HepG2 (cell line): ENCODE results near the gene NNAT. TPM values are rescaled to one million over a fixed set of nuclear protein-coding genes. Genes with fewer than 3 reads are reported as not detected.

Source experiments
- HHEX ChIP-seq: IDR thresholded peaks from 2 replicates; pipeline ENCODE4 v1.6.1; 2016; ENCODE audit warnings: control low read depth
- KLF9 ChIP-seq: IDR thresholded peaks from 2 replicates; pipeline ENCODE4 v1.6.1; 2016; ENCODE audit warnings: low read depth
- MATR3 ChIP-seq: sonication (generic); formaldehyde crosslinking; IDR thresholded peaks from 2 replicates; pipeline ENCODE4 v1.4.0; 2020; ENCODE audit warnings: missing genetic modification reagents
- NFKB2 ChIP-seq: sonication (generic); formaldehyde crosslinking; IDR thresholded peaks from 2 replicates; pipeline ENCODE4 v1.4.0; 2020; ENCODE audit warnings: missing genetic modification reagents, borderline replicate concordance
- RCOR2 ChIP-seq: IDR thresholded peaks from 2 replicates; pipeline ENCODE4 v1.6.1; 2016; ENCODE audit warnings: missing biosample characterization, missing genetic modification reagents
- TCF12 ChIP-seq, 2 experiments: fragments of 450-650 bp in 1 of 2; sonication (generic) in 1 of 2; formaldehyde crosslinking in 1 of 2; IDR thresholded peaks; 2 replicates each; pipeline versions ENCODE4 v1.6.1 to v1.8.0; 2017 to 2022; ENCODE audit warnings: antibody characterized with exemption in 1 of 2, mild to moderate bottlenecking in 1 of 2, missing genetic modification reagents in 1 of 2, moderate library complexity in 1 of 2
- THYN1 ChIP-seq: sonication (generic); formaldehyde crosslinking; IDR thresholded peaks from 2 replicates; pipeline ENCODE4 v1.8.1; 2023; ENCODE audit warnings: low read depth, mild to moderate bottlenecking, moderate library complexity, missing genetic modification reagents, borderline replicate concordance
- ZC3H13 ChIP-seq: sonication (generic); formaldehyde crosslinking; IDR thresholded peaks from 2 replicates; pipeline ENCODE4 v1.8.1; 2023; ENCODE audit warnings: mild to moderate bottlenecking, missing genetic modification reagents, moderate library complexity
- ZFP82 ChIP-seq: sonication (generic); formaldehyde crosslinking; IDR thresholded peaks from 2 replicates; pipeline ENCODE4 v1.5.1; 2020; ENCODE audit warnings: mild to moderate bottlenecking, missing genetic modification reagents, borderline replicate concordance
- ZMYM3 ChIP-seq: sonication (generic); formaldehyde crosslinking; IDR thresholded peaks from 2 replicates; pipeline ENCODE4 v1.5.1; 2020; ENCODE audit warnings: mild to moderate bottlenecking, missing genetic modification reagents
- ZNF17 ChIP-seq: sonication (generic); formaldehyde crosslinking; IDR thresholded peaks from 2 replicates; pipeline ENCODE4 v1.5.0; 2020; ENCODE audit warnings: mild to moderate bottlenecking, missing genetic modification reagents
- ZNF234 ChIP-seq: sonication (generic); formaldehyde crosslinking; conservative IDR thresholded peaks from 2 replicates; pipeline ENCODE4 v1.5.1; 2020; ENCODE audit warnings: mild to moderate bottlenecking, missing genetic modification reagents
- ZNF510 ChIP-seq: sonication (generic); formaldehyde crosslinking; IDR thresholded peaks from 2 replicates; pipeline ENCODE4 v1.4.0; 2020; ENCODE audit warnings: low read depth, mild to moderate bottlenecking, missing genetic modification reagents
- ZNF589 ChIP-seq: sonication (generic); formaldehyde crosslinking; conservative IDR thresholded peaks from 2 replicates; pipeline ENCODE4 v1.8.0; 2022; ENCODE audit warnings: mild to moderate bottlenecking, moderate library complexity, missing genetic modification reagents
- ZNF674 ChIP-seq: sonication (generic); formaldehyde crosslinking; IDR thresholded peaks from 2 replicates; pipeline ENCODE4 v1.5.0; 2020; ENCODE audit warnings: low read depth, mild to moderate bottlenecking, missing genetic modification reagents
- ZNF713 ChIP-seq: sonication (generic); formaldehyde crosslinking; IDR thresholded peaks from 2 replicates; pipeline ENCODE4 v1.4.0; 2020; ENCODE audit warnings: mild to moderate bottlenecking, missing genetic modification reagents
- ZNF781 ChIP-seq: sonication (generic); formaldehyde crosslinking; IDR thresholded peaks from 2 replicates; pipeline ENCODE4 v1.5.1; 2020; ENCODE audit warnings: borderline replicate concordance, mild to moderate bottlenecking, missing genetic modification reagents; ENCODE audit errors: not compliant biosample characterization
- polyA plus RNA-seq, 8 experiments: library from polyadenylated mRNA; depleted of rRNA in 3 of 8; stranded (reverse) in 7 of 8; unstranded in 1 of 8; fragments of >200 nt; fragmentation: Illumina TruSeq in 4 of 8; extraction: Trizol in 4 of 8; gene quantifications; 2 replicates each; pipeline versions ENCODE4 v1.2.1 to v1.2.3, GENCODE V29; 2011 to 2016; ENCODE audit warnings: low read depth in 4 of 8, missing spikeins in 1 of 8, mixed read lengths in 1 of 8; ENCODE audit not compliant: insufficient read depth in 1 of 8
- total RNA-seq, 5 experiments: library from RNA; depleted of rRNA; stranded (reverse); fragments of >200 nt; fragmentation: Illumina TruSeq; extraction: Trizol; gene quantifications; 2 replicates each; pipeline ENCODE4 v1.2.3, GENCODE V29; 2016; ENCODE audit warnings: low read depth in 1 of 5
- TF ChIP-seq, protein P1 (sequence below): sonication (generic); formaldehyde crosslinking; IDR thresholded peaks from 2 replicates; pipeline ENCODE4 v1.5.0; 2020; ENCODE audit warnings: mild to moderate bottlenecking, low read depth, missing genetic modification reagents, borderline replicate concordance
- TF ChIP-seq, protein P2 (sequence below): sonication (generic); formaldehyde crosslinking; IDR thresholded peaks from 2 replicates; pipeline ENCODE4 v1.4.0; 2020; ENCODE audit warnings: mild to moderate bottlenecking, missing genetic modification reagents
- TF ChIP-seq, protein P3 (sequence below): sonication (generic); formaldehyde crosslinking; IDR thresholded peaks from 2 replicates; pipeline ENCODE4 v1.8.1; 2023; ENCODE audit warnings: mild to moderate bottlenecking, missing genetic modification reagents, borderline replicate concordance
- TF ChIP-seq, protein P4 (sequence below): sonication (generic); formaldehyde crosslinking; IDR thresholded peaks from 2 replicates; pipeline ENCODE4 v1.4.0; 2020; ENCODE audit warnings: mild to moderate bottlenecking, missing genetic modification reagents
- TF ChIP-seq, protein P5 (sequence below), 2 experiments: fragments of 450-650 bp in 1 of 2; sonication (generic) in 1 of 2; formaldehyde crosslinking; IDR thresholded peaks; 2 replicates each; pipeline versions ENCODE4 v1.5.0 to v1.8.0; 2020 to 2022; ENCODE audit warnings: mild to moderate bottlenecking in 1 of 2, missing genetic modification reagents in 1 of 2
- TF ChIP-seq, protein P6 (sequence below): sonication (generic); formaldehyde crosslinking; IDR thresholded peaks from 2 replicates; pipeline ENCODE4 v1.5.1; 2020; ENCODE audit warnings: mild to moderate bottlenecking, missing genetic modification reagents

Gene NNAT
- total and polyA plus RNA-seq, 2 of the 13 experiments (the other 11 are each of a cell fraction or from before 2014, with no cell fraction given): not detected

DNA sequence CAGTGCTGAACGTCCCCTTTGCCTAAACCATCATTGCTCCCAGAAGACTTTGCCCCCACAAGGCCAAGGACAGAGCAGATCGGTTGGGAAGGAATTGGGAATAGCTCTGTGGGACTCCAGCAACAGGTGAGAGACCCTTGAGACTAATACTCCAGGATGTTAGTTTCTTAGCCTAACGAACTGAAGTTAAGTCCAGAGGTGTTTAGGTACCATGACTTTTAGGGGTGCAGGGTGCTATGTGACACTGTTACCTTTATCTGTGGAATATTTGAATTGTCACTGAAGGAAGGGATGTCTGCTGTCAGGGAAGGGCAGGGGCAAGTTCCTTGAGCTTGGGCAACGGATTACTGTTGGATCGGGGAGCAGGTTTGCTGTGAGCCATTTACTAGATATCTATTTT, 4.8 kb downstream of the NNAT start (continued):
- TF ChIP-seq ZNF234 (CRISPR knock-in tag) (no peak), HHEX (CRISPR knock-in tag) (no peak), MATR3 (CRISPR knock-in tag) (no peak), ZNF589 (CRISPR knock-in tag) (no peak), RCOR2 (0 out of 2 replicates have a peak, but pooled peaks have one; percentile 35), KLF9 (no peak), ZNF674 (CRISPR knock-in tag) (no peak), ZNF781 (CRISPR knock-in tag) (no peak), ZMYM3 (CRISPR knock-in tag) (no peak), TCF12 (IDR thresholded peaks at IDR 0.05) (no peak), TCF12 (CRISPR knock-in tag; IDR thresholded peaks at IDR 0.05) (no peak), NFKB2 (no peak), ZNF510 (CRISPR knock-in tag) (no peak), THYN1 (CRISPR knock-in tag) (no peak), ZC3H13 (0 out of 2 replicates have a peak, but pooled peaks have one; percentile 60), ZNF17 (CRISPR knock-in tag) (no peak), ZFP82 (no peak), ZNF713 (no peak)
- TF ChIP-seq, protein P1, sequence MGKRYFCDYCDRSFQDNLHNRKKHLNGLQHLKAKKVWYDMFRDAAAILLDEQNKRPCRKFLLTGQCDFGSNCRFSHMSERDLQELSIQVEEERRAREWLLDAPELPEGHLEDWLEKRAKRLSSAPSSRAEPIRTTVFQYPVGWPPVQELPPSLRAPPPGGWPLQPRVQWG (CRISPR knock-in tag): no peak
- TF ChIP-seq, protein P2, sequence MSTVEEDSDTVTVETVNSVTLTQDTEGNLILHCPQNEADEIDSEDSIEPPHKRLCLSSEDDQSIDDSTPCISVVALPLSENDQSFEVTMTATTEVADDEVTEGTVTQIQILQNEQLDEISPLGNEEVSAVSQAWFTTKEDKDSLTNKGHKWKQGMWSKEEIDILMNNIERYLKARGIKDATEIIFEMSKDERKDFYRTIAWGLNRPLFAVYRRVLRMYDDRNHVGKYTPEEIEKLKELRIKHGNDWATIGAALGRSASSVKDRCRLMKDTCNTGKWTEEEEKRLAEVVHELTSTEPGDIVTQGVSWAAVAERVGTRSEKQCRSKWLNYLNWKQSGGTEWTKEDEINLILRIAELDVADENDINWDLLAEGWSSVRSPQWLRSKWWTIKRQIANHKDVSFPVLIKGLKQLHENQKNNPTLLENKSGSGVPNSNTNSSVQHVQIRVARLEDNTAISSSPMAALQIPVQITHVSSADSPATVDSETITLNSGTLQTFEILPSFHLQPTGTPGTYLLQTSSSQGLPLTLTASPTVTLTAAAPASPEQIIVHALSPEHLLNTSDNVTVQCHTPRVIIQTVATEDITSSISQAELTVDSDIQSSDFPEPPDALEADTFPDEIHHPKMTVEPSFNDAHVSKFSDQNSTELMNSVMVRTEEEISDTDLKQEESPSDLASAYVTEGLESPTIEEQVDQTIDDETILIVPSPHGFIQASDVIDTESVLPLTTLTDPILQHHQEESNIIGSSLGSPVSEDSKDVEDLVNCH: no peak
- TF ChIP-seq, protein P3, sequence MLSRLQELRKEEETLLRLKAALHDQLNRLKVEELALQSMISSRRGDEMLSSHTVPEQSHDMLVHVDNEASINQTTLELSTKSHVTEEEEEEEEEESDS (CRISPR knock-in tag): 0 out of 2 replicates have a peak, but pooled peaks have one; percentile 6
- TF ChIP-seq, protein P4, sequence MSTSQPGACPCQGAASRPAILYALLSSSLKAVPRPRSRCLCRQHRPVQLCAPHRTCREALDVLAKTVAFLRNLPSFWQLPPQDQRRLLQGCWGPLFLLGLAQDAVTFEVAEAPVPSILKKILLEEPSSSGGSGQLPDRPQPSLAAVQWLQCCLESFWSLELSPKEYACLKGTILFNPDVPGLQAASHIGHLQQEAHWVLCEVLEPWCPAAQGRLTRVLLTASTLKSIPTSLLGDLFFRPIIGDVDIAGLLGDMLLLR (CRISPR knock-in tag): 0 out of 2 replicates have a peak, but pooled peaks have one; percentile 17
- TF ChIP-seq, protein P5, sequence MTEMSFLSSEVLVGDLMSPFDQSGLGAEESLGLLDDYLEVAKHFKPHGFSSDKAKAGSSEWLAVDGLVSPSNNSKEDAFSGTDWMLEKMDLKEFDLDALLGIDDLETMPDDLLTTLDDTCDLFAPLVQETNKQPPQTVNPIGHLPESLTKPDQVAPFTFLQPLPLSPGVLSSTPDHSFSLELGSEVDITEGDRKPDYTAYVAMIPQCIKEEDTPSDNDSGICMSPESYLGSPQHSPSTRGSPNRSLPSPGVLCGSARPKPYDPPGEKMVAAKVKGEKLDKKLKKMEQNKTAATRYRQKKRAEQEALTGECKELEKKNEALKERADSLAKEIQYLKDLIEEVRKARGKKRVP (CRISPR knock-in tag; IDR thresholded peaks at IDR 0.05): no peak
- TF ChIP-seq, protein P6, sequence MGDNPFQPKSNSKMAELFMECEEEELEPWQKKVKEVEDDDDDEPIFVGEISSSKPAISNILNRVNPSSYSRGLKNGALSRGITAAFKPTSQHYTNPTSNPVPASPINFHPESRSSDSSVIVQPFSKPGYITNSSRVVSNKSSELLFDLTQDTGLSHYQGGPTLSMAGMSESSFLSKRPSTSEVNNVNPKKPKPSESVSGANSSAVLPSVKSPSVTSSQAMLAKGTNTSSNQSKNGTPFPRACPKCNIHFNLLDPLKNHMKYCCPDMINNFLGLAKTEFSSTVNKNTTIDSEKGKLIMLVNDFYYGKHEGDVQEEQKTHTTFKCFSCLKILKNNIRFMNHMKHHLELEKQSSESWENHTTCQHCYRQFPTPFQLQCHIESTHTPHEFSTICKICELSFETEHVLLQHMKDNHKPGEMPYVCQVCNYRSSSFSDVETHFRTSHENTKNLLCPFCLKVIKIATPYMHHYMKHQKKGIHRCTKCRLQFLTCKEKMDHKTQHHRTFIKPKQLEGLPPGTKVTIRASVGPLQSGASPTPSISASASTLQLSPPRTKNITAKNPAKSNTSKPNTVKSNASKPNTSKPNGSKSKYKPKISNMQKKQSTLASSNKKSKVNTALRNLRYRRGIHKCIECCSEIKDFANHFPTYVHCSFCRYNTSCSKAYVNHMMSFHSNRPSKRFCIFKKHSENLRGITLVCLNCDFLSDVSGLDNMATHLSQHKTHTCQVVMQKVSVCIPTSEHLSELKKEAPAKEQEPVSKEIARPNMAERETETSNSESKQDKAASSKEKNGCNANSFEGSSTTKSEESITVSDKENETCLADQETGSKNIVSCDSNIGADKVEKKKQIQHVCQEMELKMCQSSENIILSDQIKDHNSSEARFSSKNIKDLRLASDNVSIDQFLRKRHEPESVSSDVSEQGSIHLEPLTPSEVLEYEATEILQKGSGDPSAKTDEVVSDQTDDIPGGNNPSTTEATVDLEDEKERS (CRISPR knock-in tag): no peak
